ENCODE data around the gene SH3TC2.

The SH3TC2 gene

GRCh38 chr5:149110406-149110805 lies 47.5 kb upstream of the SH3TC2 start (continued):
- TF ChIP-seq PRDM2 (tag by site-specific recombination; IDR thresholded peaks at IDR 0.05; ENCODE audit: borderline replicate concordance) (no peak), ZNF549 (tag by site-specific recombination; IDR thresholded peaks at IDR 0.05) (no peak), ZSCAN4 (tag by site-specific recombination; IDR thresholded peaks at IDR 0.05) (no peak)

DNA sequence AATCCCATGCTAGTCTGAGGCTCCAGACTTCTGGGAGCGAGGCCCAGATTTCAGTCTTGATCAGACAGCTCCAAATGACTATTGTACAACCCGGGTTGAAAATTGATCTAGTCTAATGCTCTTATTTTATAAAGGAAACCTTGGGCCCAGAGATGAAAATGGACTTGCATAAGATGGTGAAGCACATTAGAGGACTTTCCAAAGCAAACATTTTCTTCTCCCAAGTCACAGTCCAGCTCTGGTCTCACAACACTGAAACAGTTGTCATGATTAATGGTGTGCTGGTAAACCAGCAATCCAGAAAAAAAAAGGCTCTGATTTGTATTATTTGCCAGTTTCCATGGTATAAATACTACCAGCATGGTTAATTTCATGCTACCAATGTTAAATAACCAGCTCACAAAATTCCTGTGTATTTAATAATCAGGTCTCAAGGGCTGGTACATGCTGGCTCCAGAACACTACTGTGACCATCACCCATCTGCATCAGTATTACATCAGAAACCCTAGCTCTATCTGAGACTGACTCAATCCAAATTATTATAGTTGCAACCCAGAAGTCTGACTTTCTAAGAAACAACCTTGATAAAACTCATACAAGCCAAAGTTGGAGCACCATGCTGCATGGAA lies 45.9 kb upstream of the SH3TC2 start:
- ChIA-PET POLR2A (no interaction called here), CTCF (interaction anchor here (0.6 to 19.6 kb wide), 2 partner anchors 22 to 373 kb away, joined by 4 to 395 read pairs; no protein-coding TSS in a partner anchor)
- Histone ChIP-seq H3K4me1 (ENCODE audit: control insufficient read depth, insufficient read depth, low read length) (no peaks in the 10 kb centered on the region), H3K4me3 (ENCODE audit: low read depth, low read length) (no peak overlapping the region), H3K9me3 (ENCODE audit: control insufficient read depth, insufficient read depth, low read depth, low read length) (no peaks in the 10 kb centered on the region), H3K36me3 (ENCODE audit: control insufficient read depth in 2 of 2, insufficient read depth in 1 of 2, low read length in 2 of 2) (no peaks in the 10 kb centered on the region), H3K27ac (ENCODE audit: extremely low read depth, low read depth, low read length) (no peak overlapping the region)
- TF ChIP-seq ZNF830 (tag by site-specific recombination; IDR thresholded peaks at IDR 0.05; ENCODE audit: low read depth): no peak
- TF ChIP-seq ZBTB49 (tag by site-specific recombination; IDR thresholded peaks at IDR 0.05; ENCODE audit: low read depth): no peak
- TF ChIP-seq TSHZ1 (tag by site-specific recombination; IDR thresholded peaks at IDR 0.05; ENCODE audit: borderline replicate concordance): no peak
- TF ChIP-seq RBAK (tag by site-specific recombination; IDR thresholded peaks at IDR 0.05): no peak
- no peak for TF ChIP-seq BCL11B (tag by site-specific recombination; IDR thresholded peaks at IDR 0.05; ENCODE audit: low read depth)
- no peak for TF ChIP-seq SALL2 (tag by site-specific recombination; IDR thresholded peaks at IDR 0.05; ENCODE audit: borderline replicate concordance)
- no peak for TF ChIP-seq ZSCAN5A (tag by site-specific recombination; IDR thresholded peaks at IDR 0.05)
- TF ChIP-seq, protein P1, sequence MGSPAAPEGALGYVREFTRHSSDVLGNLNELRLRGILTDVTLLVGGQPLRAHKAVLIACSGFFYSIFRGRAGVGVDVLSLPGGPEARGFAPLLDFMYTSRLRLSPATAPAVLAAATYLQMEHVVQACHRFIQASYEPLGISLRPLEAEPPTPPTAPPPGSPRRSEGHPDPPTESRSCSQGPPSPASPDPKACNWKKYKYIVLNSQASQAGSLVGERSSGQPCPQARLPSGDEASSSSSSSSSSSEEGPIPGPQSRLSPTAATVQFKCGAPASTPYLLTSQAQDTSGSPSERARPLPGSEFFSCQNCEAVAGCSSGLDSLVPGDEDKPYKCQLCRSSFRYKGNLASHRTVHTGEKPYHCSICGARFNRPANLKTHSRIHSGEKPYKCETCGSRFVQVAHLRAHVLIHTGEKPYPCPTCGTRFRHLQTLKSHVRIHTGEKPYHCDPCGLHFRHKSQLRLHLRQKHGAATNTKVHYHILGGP (tag by site-specific recombination; IDR thresholded peaks at IDR 0.05): no peak
- TF ChIP-seq, protein P2, sequence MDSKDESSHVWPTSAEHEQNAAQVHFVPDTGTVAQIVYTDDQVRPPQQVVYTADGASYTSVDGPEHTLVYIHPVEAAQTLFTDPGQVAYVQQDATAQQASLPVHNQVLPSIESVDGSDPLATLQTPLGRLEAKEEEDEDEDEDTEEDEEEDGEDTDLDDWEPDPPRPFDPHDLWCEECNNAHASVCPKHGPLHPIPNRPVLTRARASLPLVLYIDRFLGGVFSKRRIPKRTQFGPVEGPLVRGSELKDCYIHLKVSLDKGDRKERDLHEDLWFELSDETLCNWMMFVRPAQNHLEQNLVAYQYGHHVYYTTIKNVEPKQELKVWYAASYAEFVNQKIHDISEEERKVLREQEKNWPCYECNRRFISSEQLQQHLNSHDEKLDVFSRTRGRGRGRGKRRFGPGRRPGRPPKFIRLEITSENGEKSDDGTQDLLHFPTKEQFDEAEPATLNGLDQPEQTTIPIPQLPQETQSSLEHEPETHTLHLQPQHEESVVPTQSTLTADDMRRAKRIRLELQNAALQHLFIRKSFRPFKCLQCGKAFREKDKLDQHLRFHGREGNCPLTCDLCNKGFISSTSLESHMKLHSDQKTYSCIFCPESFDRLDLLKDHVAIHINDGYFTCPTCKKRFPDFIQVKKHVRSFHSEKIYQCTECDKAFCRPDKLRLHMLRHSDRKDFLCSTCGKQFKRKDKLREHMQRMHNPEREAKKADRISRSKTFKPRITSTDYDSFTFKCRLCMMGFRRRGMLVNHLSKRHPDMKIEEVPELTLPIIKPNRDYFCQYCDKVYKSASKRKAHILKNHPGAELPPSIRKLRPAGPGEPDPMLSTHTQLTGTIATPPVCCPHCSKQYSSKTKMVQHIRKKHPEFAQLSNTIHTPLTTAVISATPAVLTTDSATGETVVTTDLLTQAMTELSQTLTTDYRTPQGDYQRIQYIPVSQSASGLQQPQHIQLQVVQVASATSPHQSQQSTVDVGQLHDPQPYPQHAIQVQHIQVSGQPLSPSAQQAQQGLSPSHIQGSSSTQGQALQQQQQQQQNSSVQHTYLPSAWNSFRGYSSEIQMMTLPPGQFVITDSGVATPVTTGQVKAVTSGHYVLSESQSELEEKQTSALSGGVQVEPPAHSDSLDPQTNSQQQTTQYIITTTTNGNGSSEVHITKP (tag by site-specific recombination; IDR thresholded peaks at IDR 0.05): no peak
- TF ChIP-seq ZFP41 (tag by site-specific recombination; IDR thresholded peaks at IDR 0.05; ENCODE audit: borderline replicate concordance): no peak

Measured in HEK293 (cell line).